ENCODE data around the gene KIF26B. TPM values are rescaled to one million over a fixed set of nuclear protein-coding genes. Genes with fewer than 3 reads are reported as not detected.

Gene KIF26B
- polyA plus RNA-seq, 1 of the 3 experiments (the other 2 are of a cell fraction) = 2.6 TPM

- Histone ChIP-seq H3K27ac (ENCODE audit: low read depth in 2 of 2, low read length in 1 of 2) (no peak overlapping the region), H3K27me3 (ENCODE audit: insufficient read depth) (no peaks in the 10 kb centered on the region), H3K4me1 (ENCODE audit: control insufficient read depth in 1 of 2, insufficient read depth in 2 of 2, low read depth in 1 of 2, low read length in 1 of 2) (peaks cover 0 to 25% of the 10 kb centered on the region in 2 experiments; a peak in 2 of 4 replicates), H3K36me3 (replicated peaks in 1 of 2; ENCODE audit: control insufficient read depth in 1 of 2, insufficient read depth in 2 of 2, low read length in 1 of 2) (peaks cover 3 to 56% of the 10 kb centered on the region in 2 experiments), H3K79me2 (ENCODE audit: insufficient read depth) (no peaks in the 10 kb centered on the region), H3K4me3 (ENCODE audit: low read depth in 2 of 2, low read length in 1 of 2) (no peak overlapping the region), H2AFZ (ENCODE audit: low read depth) (no peak overlapping the region), H3K4me2 (no peak overlapping the region), H3K9ac (no peak overlapping the region), H3K9me3 (no peaks in the 10 kb centered on the region), H4K20me1 (ENCODE audit: insufficient read depth) (no peaks in the 10 kb centered on the region), H3F3A (replicated peaks; ENCODE audit: insufficient read depth) (no peaks in the 10 kb centered on the region), H3K9me2 (no peaks in the 10 kb centered on the region)
- POLR2A ChIA-PET = no interaction called here
- WGBS (ENCODE audit: low lambda C conversion rate) = 81% methylated on average over 12 of the region's 12 CpGs
- DNase-seq = no peak
- TF ChIP-seq FOXJ3 (CRISPR knock-in tag; IDR thresholded peaks at IDR 0.05) (no peak), NFIC (IDR thresholded peaks at IDR 0.05; ENCODE audit: borderline replicate concordance) (no peak), JUND (IDR thresholded peaks at IDR 0.05) (no peak), CHD2 (IDR thresholded peaks at IDR 0.05; ENCODE audit: low read length, partially characterized antibody) (no peak), ZBTB33 (IDR thresholded peaks at IDR 0.05; ENCODE audit: borderline replicate concordance, low read depth) (no peak), TEAD4 (IDR thresholded peaks at IDR 0.05; ENCODE audit: borderline replicate concordance, insufficient read depth) (no peak), USF2 (IDR thresholded peaks at IDR 0.05; ENCODE audit: borderline replicate concordance, low read depth, low read length) (no peak), SIN3A (IDR thresholded peaks at IDR 0.05; ENCODE audit: borderline replicate concordance, low read depth, low read length) (no peak), ELF1 (IDR thresholded peaks at IDR 0.05) (no peak), GATA2 (CRISPR knock-in tag; IDR thresholded peaks at IDR 0.05) (no peak), TCF12 (IDR thresholded peaks at IDR 0.05) (no peak), SMC3 (IDR thresholded peaks at IDR 0.05; ENCODE audit: low read depth, low read length) (no peak), RXRA (IDR thresholded peaks at IDR 0.05; ENCODE audit: borderline replicate concordance, low read depth) (no peak)
- CTCF ChIA-PET = interaction anchor here (1.0 kb wide), 1 partner anchor 221 kb away, joined by 3 read pairs; the partner anchor contains the start of gene KIF26B
These were observed 221.1 kb downstream of the KIF26B start for GRCh38 chr1:245375789-245376460.

- H3K9ac ChIP-seq = no peak overlapping the region
- H3K79me2 ChIP-seq (ENCODE audit: insufficient read depth) = no peaks in the 10 kb centered on the region
- 79% methylated on average over 5 of the region's 5 CpGs for WGBS (ENCODE audit: low lambda C conversion rate)
- H3K9me2 ChIP-seq = no peaks in the 10 kb centered on the region
- no peak overlapping the region for H3K4me3 ChIP-seq (ENCODE audit: low read depth in 2 of 2, low read length in 1 of 2)
- TF ChIP-seq CHD2 (IDR thresholded peaks at IDR 0.05; ENCODE audit: low read length, partially characterized antibody) (no peak), RAD21 (IDR thresholded peaks at IDR 0.05; ENCODE audit: low read length) (no peak), RFX5 (IDR thresholded peaks at IDR 0.05; ENCODE audit: low read length) (no peak), SMC3 (IDR thresholded peaks at IDR 0.05; ENCODE audit: low read depth, low read length) (no peak), SIN3A (IDR thresholded peaks at IDR 0.05; ENCODE audit: borderline replicate concordance, low read depth, low read length) (no peak), MXI1 (IDR thresholded peaks at IDR 0.05; ENCODE audit: low read depth, low read length) (no peak), MAX (IDR thresholded peaks at IDR 0.05; ENCODE audit: low read depth) (no peak), NRF1 (IDR thresholded peaks at IDR 0.05; ENCODE audit: low read depth, low read length) (no peak), FOXJ3 (CRISPR knock-in tag; IDR thresholded peaks at IDR 0.05) (no peak), IRF3 (IDR thresholded peaks at IDR 0.05; ENCODE audit: low read depth, low read length) (no peak)
- no peaks in the 10 kb centered on the region for H3F3A ChIP-seq (replicated peaks; ENCODE audit: insufficient read depth)
- ChIA-PET POLR2A (no interaction called here), CTCF (interaction anchor here (0.6 to 1.3 kb wide), 4 partner anchors 8 to 485 kb away, joined by 3 to 5 read pairs (median 3); no protein-coding TSS in a partner anchor)
- H2AFZ ChIP-seq (ENCODE audit: low read depth) = no peak overlapping the region
- H3K4me2 ChIP-seq = no peak overlapping the region
- no peaks in the 10 kb centered on the region for H3K27me3 ChIP-seq (ENCODE audit: insufficient read depth)
- H3K27ac ChIP-seq (ENCODE audit: low read depth in 2 of 2, low read length in 1 of 2) = peak overlapping the region in 1 of 2 experiments; percentile 71; a peak in 2 of 4 replicates
- H4K20me1 ChIP-seq (ENCODE audit: insufficient read depth) = no peaks in the 10 kb centered on the region
- DNase-seq = no peak
- H3K36me3 ChIP-seq (replicated peaks in 1 of 2; ENCODE audit: control insufficient read depth in 1 of 2, insufficient read depth in 2 of 2, low read length in 1 of 2) = peaks cover 3 to 44% of the 10 kb centered on the region in 2 experiments
- H3K9me3 ChIP-seq = no peaks in the 10 kb centered on the region
- peaks cover 0 to 23% of the 10 kb centered on the region in 2 experiments; a peak in 2 of 4 replicates for H3K4me1 ChIP-seq (ENCODE audit: control insufficient read depth in 1 of 2, insufficient read depth in 2 of 2, low read depth in 1 of 2, low read length in 1 of 2)
These were observed 223.1 kb downstream of the KIF26B start for GRCh38 chr1:245377854-245378253.

Measured in SK-N-SH (cell line).